HG03135 (cell line): Measurements from ENCODE around the gene TEAD2.

Experiments
- ATAC-seq: cut with Tn5 transposase; IDR thresholded peaks from one replicate; pipeline ENCODE4 v1.9.1; 2021; ENCODE audit warnings: mild to moderate bottlenecking, moderate library complexity; ENCODE audit not compliant: unreplicated experiment

Gene TEAD2

GRCh38 chr19:49294401-49294800, 67.8 kb downstream of the TEAD2 start:
- no peak for ATAC-seq
